ACC112 (cell line): ENCODE data around the gene SAA1.

Experiments
- H2AFZ ChIP-seq: fragments of 200-600 bp; sonication (generic); one replicate; pipeline ENCODE4 v1.6.0; 2017; ENCODE audit warnings: antibody characterized with exemption, low read length; ENCODE audit not compliant: unreplicated experiment
- H3K27ac ChIP-seq: fragments of 200-600 bp; sonication (generic); 2 replicates; pipeline ENCODE4 v1.5.1; 2014; ENCODE audit warnings: low read depth, mild to moderate bottlenecking, antibody characterized with exemption, low read length, moderate library complexity
- H3K27me3 ChIP-seq: fragments of 200-600 bp; sonication (generic); 2 replicates; pipeline ENCODE4 v1.6.1; 2014; ENCODE audit warnings: mild to moderate bottlenecking, antibody characterized with exemption, low read length, moderate library complexity, mixed read lengths; ENCODE audit not compliant: insufficient read depth
- H3K36me3 ChIP-seq: fragments of 200-600 bp; sonication (generic); 2 replicates; pipeline ENCODE4 v1.6.1; 2016; ENCODE audit warnings: mild to moderate bottlenecking, antibody characterized with exemption, low read length, moderate library complexity, mixed read lengths; ENCODE audit not compliant: insufficient read depth
- H3K4me1 ChIP-seq: fragments of 200-600 bp; sonication (generic); one replicate; pipeline ENCODE4 v1.6.1; 2016; ENCODE audit warnings: low read length, mixed read lengths; ENCODE audit not compliant: insufficient read depth, unreplicated experiment, control insufficient read depth
- H3K4me3 ChIP-seq: fragments of 200-600 bp; sonication (generic); 2 replicates; pipeline ENCODE4 v1.5.1; 2014; ENCODE audit warnings: mild to moderate bottlenecking, low read depth, low read length
- H3K79me2 ChIP-seq: fragments of 200-600 bp; sonication (generic); one replicate; pipeline ENCODE4 v1.6.0; 2016; ENCODE audit warnings: low read length; ENCODE audit not compliant: control insufficient read depth, unreplicated experiment, insufficient read depth

The SAA1 gene

DNA sequence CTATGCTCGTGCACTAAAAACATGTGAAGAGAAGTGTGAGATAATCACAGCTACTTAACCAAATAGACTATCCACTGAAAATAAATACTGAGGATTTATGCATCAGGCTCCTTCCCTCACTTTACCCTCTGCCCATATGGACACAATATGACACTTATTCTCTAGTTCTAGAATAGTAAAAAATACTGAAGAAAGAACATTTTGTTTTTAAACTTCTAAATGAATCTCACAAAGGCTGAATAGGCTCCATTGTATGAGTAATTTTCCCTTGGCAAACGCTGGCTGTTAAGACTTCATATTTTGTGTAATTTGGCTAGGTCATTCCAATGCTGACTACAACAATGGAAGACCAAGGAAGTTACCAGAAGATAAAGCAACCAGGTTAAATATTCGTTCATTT is 45.9 kb downstream of the SAA1 start:
- H3K4me3 ChIP-seq: no peak overlapping the region
- peaks cover 26% of the 10 kb centered on the region for H3K36me3 ChIP-seq
- H3K27me3 ChIP-seq: no peaks in the 10 kb centered on the region
- peaks cover 23% of the 10 kb centered on the region for H3K4me1 ChIP-seq
- H3K79me2 ChIP-seq: peaks cover 16% of the 10 kb centered on the region
- peak overlapping the region; percentile 69 for H3K27ac ChIP-seq
- H2AFZ ChIP-seq: no peak overlapping the region

DNA sequence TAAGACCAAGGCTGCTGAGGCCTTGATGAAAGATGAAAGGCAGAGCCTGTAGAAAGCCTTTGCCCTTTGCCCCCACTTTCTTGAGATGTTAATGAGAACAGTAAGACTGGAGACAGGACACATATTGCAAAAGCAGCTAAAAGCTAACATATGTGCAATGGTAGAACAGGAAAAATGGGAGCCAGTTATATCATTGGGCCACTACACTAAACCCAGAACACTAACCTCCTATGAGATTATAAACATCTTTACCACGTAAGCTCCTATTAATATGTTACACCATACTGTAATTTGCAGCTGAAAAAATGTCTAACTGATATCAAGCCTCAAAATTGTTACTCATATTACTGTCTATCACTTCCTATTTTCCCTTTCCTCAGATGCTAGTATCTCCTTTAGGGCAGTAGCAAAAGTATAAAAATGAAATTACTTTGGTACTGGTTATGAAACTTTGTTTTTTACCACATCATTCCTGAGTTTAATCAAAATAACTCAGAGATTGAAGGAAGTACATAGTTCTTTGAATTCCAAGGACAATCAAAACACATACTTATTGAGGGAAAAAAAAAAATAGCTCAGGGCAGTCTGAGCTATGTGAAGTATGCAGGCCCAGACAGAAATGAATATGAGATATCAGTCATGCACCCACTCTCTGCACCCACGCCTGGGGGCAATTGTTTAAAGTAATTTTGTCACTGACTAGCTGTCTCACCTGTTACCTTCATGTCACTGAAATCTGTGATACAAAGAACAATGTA is 46.8 kb downstream of the SAA1 start:
- peak overlapping the region; percentile 0 for H2AFZ ChIP-seq
- no peaks in the 10 kb centered on the region for H3K27me3 ChIP-seq
- H3K36me3 ChIP-seq: peaks cover 29% of the 10 kb centered on the region
- peaks cover 21% of the 10 kb centered on the region for H3K79me2 ChIP-seq
- H3K4me1 ChIP-seq: peaks cover 23% of the 10 kb centered on the region
- H3K4me3 ChIP-seq: no peak overlapping the region
- H3K27ac ChIP-seq: peak overlapping the region; percentile 69

DNA sequence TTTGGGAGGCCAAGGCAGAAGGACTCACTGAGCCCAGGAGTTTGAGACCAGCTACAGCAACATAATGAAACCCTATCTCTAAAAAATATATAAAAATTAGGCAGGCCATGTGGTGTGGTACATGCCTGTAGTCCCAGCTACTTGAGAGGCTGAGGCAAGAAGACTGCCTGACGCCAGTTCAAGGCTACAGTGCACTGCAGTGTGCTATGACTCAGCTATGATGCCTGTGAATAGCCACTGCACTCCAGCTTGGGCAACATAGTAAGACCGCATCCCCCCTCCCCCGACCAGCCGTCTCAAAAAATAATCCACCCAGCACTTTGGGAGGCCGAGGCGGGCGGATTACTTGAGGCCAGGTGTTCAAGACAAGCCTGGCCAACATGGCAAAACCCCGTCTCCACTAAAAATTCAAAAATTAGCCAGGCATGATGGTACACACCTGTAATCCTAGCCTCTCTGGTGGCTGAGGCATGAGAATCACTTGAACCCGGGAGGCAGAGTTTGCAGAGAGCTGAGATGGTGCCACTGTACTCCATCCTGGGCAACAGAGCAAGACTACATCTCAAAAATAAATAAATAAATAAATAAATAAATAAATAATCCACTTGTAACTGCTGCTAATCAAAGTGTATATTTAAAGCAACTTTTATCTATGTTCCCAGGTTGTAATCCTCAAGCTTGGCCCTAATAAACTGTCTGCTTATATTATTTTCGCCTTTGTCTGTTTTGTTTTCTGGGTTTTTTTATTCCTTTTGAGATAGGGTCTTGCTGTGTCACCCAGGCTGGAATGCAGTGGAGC is 48.1 kb downstream of the SAA1 start:
- Histone ChIP-seq H3K27me3 (no peaks in the 10 kb centered on the region), H3K27ac (peak overlapping the region; percentile 69), H3K4me3 (no peak overlapping the region)

DNA sequence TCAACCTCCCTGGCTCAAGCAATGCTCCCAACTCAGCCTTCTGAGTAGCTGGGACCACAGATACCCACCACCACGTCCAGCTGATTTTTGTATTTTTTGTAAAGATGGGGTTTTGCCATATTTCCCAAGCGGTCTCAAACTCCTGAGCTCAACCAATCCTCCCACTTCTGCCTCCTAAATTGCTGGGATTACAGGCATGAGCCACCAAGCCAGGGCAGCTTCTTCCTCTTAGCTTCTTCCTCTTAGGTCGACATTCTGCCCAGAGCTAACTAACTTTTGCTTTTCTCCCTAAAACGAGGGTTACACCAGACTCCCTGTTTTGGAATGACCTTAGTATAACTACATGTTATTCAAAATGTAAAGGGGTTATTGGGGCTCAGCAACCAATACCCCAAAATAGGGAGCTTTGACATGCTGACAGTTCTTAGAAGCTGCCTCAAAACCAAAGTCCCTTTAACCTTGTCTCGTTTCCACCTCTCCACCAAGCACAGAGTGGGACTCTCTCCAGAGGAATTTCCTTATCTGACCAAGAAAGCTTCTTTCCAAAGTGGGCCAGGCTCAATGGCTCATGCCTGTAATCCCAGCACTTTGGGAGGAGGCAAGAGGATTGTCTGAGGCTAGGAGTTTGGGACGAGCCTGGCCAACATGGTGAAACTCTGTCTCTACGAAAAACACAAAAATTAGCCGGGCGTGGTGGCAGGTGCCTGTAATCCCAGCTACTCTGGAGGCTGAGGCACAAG is 48.9 kb downstream of the SAA1 start:
- Histone ChIP-seq H3K36me3 (peaks cover 17% of the 10 kb centered on the region), H3K79me2 (peaks cover 42% of the 10 kb centered on the region)

More for the DNA sequence above, 48.1 kb downstream of the SAA1 start:
- H2AFZ ChIP-seq: no peak overlapping the region
- H3K36me3 ChIP-seq: peaks cover 18% of the 10 kb centered on the region
- peaks cover 24% of the 10 kb centered on the region for H3K4me1 ChIP-seq
- H3K79me2 ChIP-seq: peaks cover 34% of the 10 kb centered on the region

DNA sequence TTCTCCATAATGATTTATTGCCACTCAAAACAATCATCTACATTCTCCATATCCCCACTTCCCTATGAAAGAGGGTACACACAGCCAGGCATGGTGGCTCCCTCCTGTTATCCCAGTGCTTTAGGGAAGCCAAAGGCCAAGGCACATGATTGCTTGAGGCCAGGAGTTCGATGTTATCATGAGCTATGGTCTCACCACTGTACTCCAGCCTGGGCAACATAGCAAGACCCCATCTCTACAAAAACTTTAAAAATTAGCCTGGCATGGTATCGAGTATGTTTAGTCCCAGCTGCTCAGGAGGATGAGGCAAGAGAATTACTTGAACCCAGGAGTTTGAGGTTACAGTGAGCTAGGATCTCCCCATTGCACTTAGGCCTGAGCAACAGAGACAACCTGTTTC is 49.8 kb downstream of the SAA1 start:
- Histone ChIP-seq H3K27ac (no peak overlapping the region), H3K79me2 (peaks cover 52% of the 10 kb centered on the region), H3K36me3 (peaks cover 10% of the 10 kb centered on the region), H3K4me3 (no peak overlapping the region), H3K4me1 (peaks cover 39% of the 10 kb centered on the region), H3K27me3 (no peaks in the 10 kb centered on the region), H2AFZ (no peak overlapping the region)

More for the DNA sequence above, 48.9 kb downstream of the SAA1 start:
- H3K27me3 ChIP-seq: no peaks in the 10 kb centered on the region
- no peak overlapping the region for H2AFZ ChIP-seq
- H3K27ac ChIP-seq: no peak overlapping the region
- peaks cover 31% of the 10 kb centered on the region for H3K4me1 ChIP-seq
- H3K4me3 ChIP-seq: no peak overlapping the region

DNA sequence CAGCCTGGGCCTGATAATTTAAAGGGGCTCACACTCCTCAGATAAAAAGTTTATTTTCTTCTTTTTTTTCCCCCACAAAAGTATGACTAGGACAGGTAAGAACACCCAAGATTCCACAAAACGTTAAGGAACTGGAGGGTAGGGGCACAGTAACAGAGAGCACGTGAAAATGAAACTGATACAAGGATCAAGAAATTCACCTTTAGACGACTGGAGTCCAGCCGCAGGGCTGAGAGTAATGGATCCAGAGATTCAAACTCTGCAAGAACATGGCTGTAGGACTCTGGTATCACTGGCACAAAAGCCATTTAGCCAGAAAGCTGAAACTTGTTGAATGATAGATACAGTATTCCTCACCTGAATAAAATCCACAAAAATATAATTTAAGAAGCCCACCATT is 51.5 kb downstream of the SAA1 start:
- Histone ChIP-seq H3K4me1 (peaks cover 30% of the 10 kb centered on the region), H3K27ac (no peak overlapping the region), H3K36me3 (peaks cover 7% of the 10 kb centered on the region; the same call in 1 of the 2 replicates), H3K27me3 (no peaks in the 10 kb centered on the region), H2AFZ (no peak overlapping the region), H3K79me2 (peaks cover 63% of the 10 kb centered on the region), H3K4me3 (no peak overlapping the region)
